Breast epithelium (tissue), 4 donors: ENCODE measurements around the gene TSSC4. TPM values are rescaled to one million over a fixed set of nuclear protein-coding genes. Genes with fewer than 3 reads are reported as not detected.

Experiments
- DNase-seq, 2 donors: peaks; one replicate each; pipeline ENCODE4 v3.0.0-alpha.2; 2019; ENCODE audit warnings: low spot score in 2 of 2
- H3K27ac ChIP-seq, 2 donors: fragments of 200-600 bp; sonication (generic) in 1 of 2; one replicate each; pipeline ENCODE4 v1.5.1; 2016 to 2019; ENCODE audit warnings: mild to moderate bottlenecking in 1 of 2
- H3K27me3 ChIP-seq, 2 donors: fragments of 200-600 bp; sonication (generic) in 1 of 2; one replicate each; pipeline versions ENCODE4 v1.5.1 to v1.6.0; 2017 to 2019; ENCODE audit warnings: control low read depth in 1 of 2, mild to moderate bottlenecking in 1 of 2
- H3K36me3 ChIP-seq: fragments of 200-600 bp; one replicate; pipeline ENCODE4 v1.5.1; 2019
- H3K4me1 ChIP-seq, 2 donors: fragments of 200-600 bp; sonication (generic); one replicate each; pipeline ENCODE4 v1.5.1; 2016 to 2019; ENCODE audit warnings: control low read depth in 1 of 2
- H3K4me3 ChIP-seq, 3 donors: fragments of 200-600 bp; sonication (generic); 1 replicate in 2 of 3; 2 replicates in 1 of 3; pipeline ENCODE4 v1.5.1; 2016 to 2019; ENCODE audit warnings: mild to moderate bottlenecking in 3 of 3, moderate library complexity in 2 of 3
- H3K9me3 ChIP-seq, 2 donors: fragments of 200-600 bp; sonication (generic) in 1 of 2; one replicate each; pipeline ENCODE4 v1.5.1; 2016 to 2019; ENCODE audit warnings: control low read depth in 1 of 2
- POLR2A ChIP-seq: fragments of 450-650 bp; IDR thresholded peaks from one replicate; pipeline ENCODE4 v1.6.1; 2016; ENCODE audit warnings: antibody characterized with exemption, mild to moderate bottlenecking, moderate library complexity
- POLR2AphosphoS5 ChIP-seq, 3 donors: sonication (generic); formaldehyde crosslinking; IDR thresholded peaks; one replicate each; pipeline ENCODE4 v1.6.1; 2017; ENCODE audit warnings: antibody characterized with exemption in 3 of 3
- intact Hi-C: fragments of 100-400 bp; cut with DNase I; formaldehyde crosslinking; loops from one replicate; pipeline ENCODE4 v1.15.1; 2023; ENCODE audit warnings: low total_unique reads
- total RNA-seq, 3 donors: library from RNA; depleted of rRNA; stranded (reverse); fragments of >200 nt; gene quantifications; one replicate each; pipeline ENCODE4 v1.1.0, GENCODE V29; 2016
- TF ChIP-seq, protein P1 (sequence below), 3 donors: fragments of 450-650 bp; IDR thresholded peaks; one replicate each; pipeline ENCODE4 v1.5.1; 2016 to 2017; ENCODE audit warnings: antibody characterized with exemption in 3 of 3, mild to moderate bottlenecking in 3 of 3, moderate library complexity in 3 of 3

Gene TSSC4
- total RNA-seq, 3 donors from 2014 or later: 36.8 to 44.9 (median 37.2) TPM

DNA sequence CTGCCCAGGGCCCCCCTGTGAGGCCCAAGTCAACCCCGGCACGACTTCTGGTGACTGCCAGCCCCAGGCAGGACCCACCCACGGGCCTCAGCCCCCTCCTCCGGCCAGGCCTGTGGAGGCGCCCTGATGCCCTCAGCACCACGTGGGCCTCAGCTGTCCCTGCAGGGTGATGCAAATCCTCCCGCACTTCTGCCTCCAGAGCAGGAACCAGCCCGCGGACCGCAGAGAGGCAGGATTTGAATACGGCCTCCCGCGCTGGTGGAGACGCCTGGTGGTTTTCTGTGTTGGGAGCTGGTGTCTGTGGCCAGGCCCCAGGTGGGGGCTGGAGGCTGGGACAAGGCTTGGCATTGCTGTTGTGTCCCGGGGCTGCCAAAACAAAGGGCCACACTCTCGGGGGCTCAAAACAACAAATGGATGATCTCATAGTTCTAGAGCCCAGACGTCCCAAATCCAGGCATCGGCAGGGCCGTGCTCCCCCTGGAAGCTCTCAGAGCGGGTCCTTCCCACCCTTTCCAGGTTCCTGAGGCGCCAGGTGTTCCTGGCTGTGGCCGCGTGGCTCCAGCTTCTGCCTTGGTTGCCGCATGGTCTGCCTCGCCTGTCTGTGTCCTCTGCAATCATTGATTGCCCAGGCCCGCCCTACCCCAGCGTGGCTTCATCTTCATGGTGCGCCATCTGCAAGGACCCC, 24.4 kb downstream of the TSSC4 start:
- no peaks in the 10 kb centered on the region for H3K9me3 ChIP-seq
- DNase-seq: no peak
- peaks cover 0 to 3% of the 10 kb centered on the region in 2 donors for H3K4me1 ChIP-seq
- no peaks in the 10 kb centered on the region for H3K36me3 ChIP-seq
- intact Hi-C loops: loop anchor here (5.0 kb wide), 2 partner anchors 107 to 228 kb away; no protein-coding TSS in a partner anchor
- no peak overlapping the region for H3K27ac ChIP-seq
- H3K27me3 ChIP-seq: peaks cover 0 to 4% of the 10 kb centered on the region in 2 donors
- TF ChIP-seq, protein P1, sequence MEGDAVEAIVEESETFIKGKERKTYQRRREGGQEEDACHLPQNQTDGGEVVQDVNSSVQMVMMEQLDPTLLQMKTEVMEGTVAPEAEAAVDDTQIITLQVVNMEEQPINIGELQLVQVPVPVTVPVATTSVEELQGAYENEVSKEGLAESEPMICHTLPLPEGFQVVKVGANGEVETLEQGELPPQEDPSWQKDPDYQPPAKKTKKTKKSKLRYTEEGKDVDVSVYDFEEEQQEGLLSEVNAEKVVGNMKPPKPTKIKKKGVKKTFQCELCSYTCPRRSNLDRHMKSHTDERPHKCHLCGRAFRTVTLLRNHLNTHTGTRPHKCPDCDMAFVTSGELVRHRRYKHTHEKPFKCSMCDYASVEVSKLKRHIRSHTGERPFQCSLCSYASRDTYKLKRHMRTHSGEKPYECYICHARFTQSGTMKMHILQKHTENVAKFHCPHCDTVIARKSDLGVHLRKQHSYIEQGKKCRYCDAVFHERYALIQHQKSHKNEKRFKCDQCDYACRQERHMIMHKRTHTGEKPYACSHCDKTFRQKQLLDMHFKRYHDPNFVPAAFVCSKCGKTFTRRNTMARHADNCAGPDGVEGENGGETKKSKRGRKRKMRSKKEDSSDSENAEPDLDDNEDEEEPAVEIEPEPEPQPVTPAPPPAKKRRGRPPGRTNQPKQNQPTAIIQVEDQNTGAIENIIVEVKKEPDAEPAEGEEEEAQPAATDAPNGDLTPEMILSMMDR (IDR thresholded peaks at IDR 0.05): no peak
- no peak for TF ChIP-seq POLR2AphosphoS5 (IDR thresholded peaks at IDR 0.05)
- no peak for TF ChIP-seq POLR2A
- no peak overlapping the region for H3K4me3 ChIP-seq

DNA sequence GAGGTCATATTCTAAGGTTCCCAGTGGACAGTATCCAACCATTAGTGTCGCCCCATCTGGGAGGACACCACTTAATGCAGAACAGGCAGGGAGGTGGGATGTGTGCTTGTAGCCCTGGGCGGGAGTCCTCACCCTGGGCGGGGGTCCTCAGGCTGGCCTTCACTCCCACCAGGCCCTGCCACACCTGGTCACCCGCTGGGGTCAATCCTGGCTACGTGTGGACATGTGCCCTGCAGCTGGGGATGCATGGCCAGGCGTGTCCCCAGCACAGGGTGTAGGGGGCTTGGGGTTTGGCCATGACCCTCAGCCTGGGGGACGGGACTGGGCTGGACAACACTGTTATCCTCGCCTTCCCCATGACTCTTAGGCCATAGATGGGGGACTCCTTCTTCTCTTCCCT, 25.0 kb downstream of the TSSC4 start:
- H3K4me3 ChIP-seq: no peak overlapping the region
- no peak overlapping the region for H3K27ac ChIP-seq
- H3K36me3 ChIP-seq: no peaks in the 10 kb centered on the region
- H3K4me1 ChIP-seq: peaks cover 0 to 3% of the 10 kb centered on the region in 2 donors
- no peak for TF ChIP-seq POLR2A
- TF ChIP-seq, protein P1 (IDR thresholded peaks at IDR 0.05): no peak
- no peak for TF ChIP-seq POLR2AphosphoS5 (IDR thresholded peaks at IDR 0.05)
- intact Hi-C loops: loop anchor here (5.0 kb wide), 1 partner anchor 107 kb away; no protein-coding TSS in a partner anchor
- no peak for DNase-seq
- H3K27me3 ChIP-seq: peaks cover 0 to 4% of the 10 kb centered on the region in 2 donors
- H3K9me3 ChIP-seq: no peaks in the 10 kb centered on the region

DNA sequence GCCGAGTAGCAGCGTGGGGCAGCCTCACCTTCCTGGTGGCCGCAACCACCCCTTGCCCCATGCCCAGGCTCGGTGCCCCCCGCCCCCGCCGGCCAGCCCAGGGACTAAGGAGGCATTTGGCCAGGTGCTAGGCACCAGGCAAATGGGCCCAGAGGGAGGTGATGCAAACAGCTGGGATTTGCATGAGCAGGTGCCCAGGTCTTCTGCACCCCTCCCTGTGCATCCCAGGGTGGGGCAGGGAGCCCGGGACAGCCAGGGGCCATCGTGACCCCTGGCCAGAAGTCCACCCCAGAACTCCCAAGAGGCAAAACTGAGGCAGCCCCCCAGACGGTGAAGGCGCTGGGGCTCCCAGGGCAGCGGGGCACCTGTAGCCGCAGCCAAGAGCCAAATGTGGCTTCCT, 25.7 kb downstream of the TSSC4 start:
- Histone ChIP-seq H3K9me3 (no peaks in the 10 kb centered on the region), H3K36me3 (no peaks in the 10 kb centered on the region), H3K27ac (no peak overlapping the region), H3K4me1 (no peaks in the 10 kb centered on the region), H3K27me3 (peaks cover 0 to 4% of the 10 kb centered on the region in 2 donors), H3K4me3 (no peak overlapping the region)
- DNase-seq: no peak
- TF ChIP-seq POLR2AphosphoS5 (IDR thresholded peaks at IDR 0.05) (no peak), POLR2A (no peak)
- intact Hi-C loops: loop anchor here (5.0 kb wide), 1 partner anchor 106 kb away; no protein-coding TSS in a partner anchor

DNA sequence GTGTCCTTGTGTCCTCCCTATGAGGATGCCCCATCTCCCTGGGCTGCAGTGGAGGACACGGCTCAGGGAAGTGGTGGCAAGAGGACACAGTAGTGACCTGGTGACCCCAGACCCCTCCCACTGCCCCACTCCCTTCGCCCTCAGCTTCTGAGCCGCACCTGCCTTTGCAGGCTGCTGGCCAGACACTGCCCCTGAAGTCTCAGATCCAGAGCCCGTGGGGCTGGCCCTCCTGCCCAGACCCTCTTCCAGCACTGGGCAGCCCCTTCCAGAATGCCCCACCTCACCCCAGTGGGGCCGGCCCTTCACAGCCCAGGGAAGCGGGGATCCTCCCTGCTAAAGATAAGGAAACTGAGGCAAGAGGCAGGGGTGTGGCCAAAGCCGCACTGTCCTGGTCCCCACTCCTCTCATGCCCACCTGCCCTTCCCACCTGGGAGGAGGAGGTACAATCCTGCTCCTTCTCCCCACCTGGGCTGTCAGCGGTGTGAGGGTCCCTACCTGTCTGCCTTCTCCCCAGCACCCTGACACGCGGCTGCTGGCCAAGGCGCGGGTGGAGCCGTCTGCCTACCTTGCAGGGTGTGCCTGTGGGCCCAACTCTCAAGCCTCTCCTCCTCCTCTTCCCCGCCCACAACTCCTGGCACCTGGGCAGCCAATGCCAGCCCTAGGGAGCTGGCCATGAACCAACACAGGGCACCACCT, 26.4 kb downstream of the TSSC4 start:
- Histone ChIP-seq H3K9me3 (no peaks in the 10 kb centered on the region), H3K4me1 (no peaks in the 10 kb centered on the region), H3K27ac (no peak overlapping the region), H3K4me3 (no peak overlapping the region), H3K27me3 (peaks cover 0 to 4% of the 10 kb centered on the region in 2 donors), H3K36me3 (no peaks in the 10 kb centered on the region)
- TF ChIP-seq, protein P1 (IDR thresholded peaks at IDR 0.05): no peak
- TF ChIP-seq POLR2A: no peak
- TF ChIP-seq POLR2AphosphoS5 (IDR thresholded peaks at IDR 0.05): no peak
- DNase-seq: no peak
- intact Hi-C loops: loop anchor here (5.0 kb wide), 1 partner anchor 105 kb away; no protein-coding TSS in a partner anchor

DNA sequence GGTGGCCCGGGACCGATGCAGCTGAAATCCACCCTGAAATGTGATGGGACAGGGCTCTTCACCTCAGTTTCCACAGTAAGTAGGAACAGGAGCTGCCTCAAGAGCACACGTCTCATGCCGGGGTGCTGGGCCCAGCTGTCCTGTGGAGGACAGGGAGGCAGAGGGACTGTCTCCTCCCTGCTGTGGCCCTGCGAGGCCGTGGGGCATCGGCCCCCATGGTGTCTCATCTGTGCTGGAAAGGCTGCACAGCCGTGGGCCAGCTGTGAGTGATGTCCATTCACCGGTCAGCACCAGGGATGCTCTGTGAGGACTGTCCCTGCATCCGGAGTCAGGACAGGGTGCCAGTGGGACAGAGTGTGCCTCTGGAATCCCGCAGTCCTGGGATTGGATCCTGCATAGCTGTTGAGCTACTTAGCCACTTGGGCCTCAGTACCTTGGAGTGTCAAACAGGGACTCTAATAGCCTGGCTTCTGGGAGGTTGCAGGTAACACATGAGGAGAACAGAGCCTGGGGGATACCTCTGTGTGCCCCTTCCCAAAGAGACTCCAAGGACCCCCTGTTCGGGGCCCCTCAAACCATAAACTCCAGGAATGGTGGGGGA, 27.3 kb downstream of the TSSC4 start:
- Histone ChIP-seq H3K27ac (no peak overlapping the region), H3K9me3 (no peaks in the 10 kb centered on the region), H3K27me3 (no peaks in the 10 kb centered on the region), H3K4me1 (no peaks in the 10 kb centered on the region), H3K36me3 (no peaks in the 10 kb centered on the region), H3K4me3 (no peak overlapping the region)
- intact Hi-C loops: loop anchor here (5.0 kb wide), 1 partner anchor 104 kb away; no protein-coding TSS in a partner anchor
- DNase-seq: no peak
- TF ChIP-seq, protein P1 (IDR thresholded peaks at IDR 0.05): no peak
- TF ChIP-seq POLR2A (no peak), POLR2AphosphoS5 (IDR thresholded peaks at IDR 0.05) (no peak)
